HG03521 (cell line): ENCODE data around the gene VSX1.
A peak's percentile ranks its signal among the peaks of the same experiment; 100 is the strongest.

Experiments used
- ATAC-seq: cut with Tn5 transposase; IDR thresholded peaks from one replicate; pipeline ENCODE4 v1.9.1; 2021; ENCODE audit warnings: mild to moderate bottlenecking, moderate library complexity; ENCODE audit not compliant: unreplicated experiment

The VSX1 gene

GRCh38 chr20:25067102-25067987 lies 14.6 kb downstream of the VSX1 start:
- no peak for ATAC-seq

- ATAC-seq: no peak
Observed at GRCh38 chr20:25066386-25066785, 15.6 kb downstream of the VSX1 start.

- ATAC-seq: peak; percentile 55
Observed at GRCh38 chr20:25065625-25066338, 16.2 kb downstream of the VSX1 start.

GRCh38 chr20:25065072-25065624 lies 16.8 kb downstream of the VSX1 start:
- ATAC-seq: no peak

GRCh38 chr20:25064561-25065071 lies 17.3 kb downstream of the VSX1 start:
- ATAC-seq: no peak

- no peak for ATAC-seq
Observed at GRCh38 chr20:25063981-25064380, 18.0 kb downstream of the VSX1 start.

DNA sequence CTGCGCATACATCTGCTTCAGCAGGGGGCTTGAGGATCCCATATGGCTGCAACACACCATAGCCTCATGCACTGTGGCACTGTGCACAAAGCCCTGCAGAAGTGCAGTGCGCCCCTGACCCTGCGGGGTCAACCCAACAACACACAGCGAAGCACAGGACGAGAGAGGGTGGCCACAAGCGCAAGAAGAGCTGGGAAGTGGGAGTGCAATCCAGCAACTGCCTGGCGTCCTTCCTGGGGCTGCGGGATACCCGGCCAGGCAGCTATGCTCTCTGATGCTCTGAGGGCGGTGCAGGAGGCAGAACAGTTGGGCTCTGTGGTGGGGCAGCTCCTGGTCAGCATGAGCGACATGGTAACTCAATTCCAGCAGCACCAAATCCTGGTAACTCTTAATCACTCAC lies 18.4 kb downstream of the VSX1 start:
- no peak for ATAC-seq

- ATAC-seq: no peak
Observed at GRCh38 chr20:25062841-25063240, 19.1 kb downstream of the VSX1 start.

DNA sequence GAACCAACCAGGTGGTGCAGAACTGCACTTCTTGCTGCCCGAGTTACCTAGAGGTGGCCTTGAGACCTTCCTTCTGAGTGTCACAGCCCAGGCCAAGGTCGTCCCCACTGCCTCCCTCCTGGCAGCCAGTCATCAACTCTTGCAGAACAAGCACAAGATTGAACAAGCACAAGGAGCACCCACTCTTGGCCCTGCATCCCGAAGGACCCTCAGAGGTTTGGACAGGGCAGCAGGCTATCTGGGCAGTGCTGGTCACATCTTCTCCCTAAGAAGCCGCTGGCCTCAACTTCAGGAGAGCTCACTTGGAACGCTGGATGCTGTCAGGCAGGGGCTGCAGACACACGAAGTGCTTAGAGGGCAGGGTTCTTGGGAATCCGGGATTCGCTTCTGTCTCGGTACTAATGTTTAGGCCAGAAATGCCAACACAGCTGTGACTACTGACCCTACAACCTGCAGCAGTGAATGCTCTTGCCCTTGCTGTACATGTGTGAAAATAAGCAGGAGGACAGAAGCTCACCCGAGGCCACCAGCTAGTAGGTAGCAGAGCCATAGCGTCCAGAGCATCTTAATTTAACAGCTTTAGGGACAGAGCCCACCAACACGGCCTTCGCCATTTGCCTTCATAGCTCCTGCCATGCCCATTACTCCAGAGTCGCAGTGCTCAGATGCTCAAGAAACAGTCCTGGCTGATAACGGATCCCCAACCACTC lies 20.0 kb downstream of the VSX1 start:
- ATAC-seq: no peak

GRCh38 chr20:25061103-25061799 lies 20.7 kb downstream of the VSX1 start:
- no peak for ATAC-seq

GRCh38 chr20:25059866-25060465 lies 22.0 kb downstream of the VSX1 start:
- no peak for ATAC-seq

- ATAC-seq: no peak
Observed at GRCh38 chr20:25058847-25059810, 22.8 kb downstream of the VSX1 start.

DNA sequence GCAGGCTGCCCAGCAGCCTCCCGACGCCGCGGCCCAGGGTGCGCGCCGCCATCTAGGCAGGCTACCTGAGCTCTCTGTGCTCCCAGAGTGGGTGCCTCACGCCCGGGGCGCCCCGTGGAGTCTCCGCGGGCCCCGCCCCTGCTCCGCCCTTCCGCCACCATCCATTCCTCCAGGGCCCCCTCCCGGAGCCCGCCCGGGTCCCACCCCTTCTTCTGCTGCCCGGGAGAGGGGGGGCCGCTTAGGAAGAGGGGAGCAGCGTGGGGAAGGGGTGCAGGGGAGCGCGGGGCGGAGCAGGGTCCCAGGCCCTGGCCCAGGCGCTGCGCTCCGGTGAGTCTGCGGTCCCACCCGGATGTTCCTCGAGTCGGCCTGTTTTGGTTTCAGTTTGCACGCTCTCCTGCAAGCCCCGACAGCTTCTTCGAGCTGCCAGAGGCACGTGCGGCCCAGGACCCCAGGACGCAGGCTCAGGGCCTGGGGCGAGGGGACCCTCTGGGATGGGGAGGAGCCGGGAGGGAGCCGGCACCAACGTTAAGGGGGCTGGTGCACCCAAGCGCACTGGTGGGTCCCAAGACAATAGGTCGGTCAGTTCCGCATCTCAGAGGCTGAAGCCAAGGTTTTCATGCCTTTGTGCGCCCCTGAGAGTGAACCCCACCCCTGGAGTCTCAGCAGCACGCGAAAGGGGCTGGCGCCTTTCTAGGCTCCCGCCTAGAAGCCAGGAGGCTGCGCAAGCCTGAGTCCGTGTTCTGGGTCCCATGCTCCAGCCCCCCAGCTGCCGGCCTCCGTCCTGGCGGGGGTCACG lies 23.7 kb downstream of the VSX1 start, which contains the start of gene ACSS1:
Gene ACSS1 (minus strand): TSS at position 89 of the 796 bp plus-strand sequence. CDS start 37 bp downstream, at position 52.
- peak; percentile 55 for ATAC-seq

GRCh38 chr20:25057234-25058050 lies 24.5 kb downstream of the VSX1 start:
- peak; percentile 30 for ATAC-seq

DNA sequence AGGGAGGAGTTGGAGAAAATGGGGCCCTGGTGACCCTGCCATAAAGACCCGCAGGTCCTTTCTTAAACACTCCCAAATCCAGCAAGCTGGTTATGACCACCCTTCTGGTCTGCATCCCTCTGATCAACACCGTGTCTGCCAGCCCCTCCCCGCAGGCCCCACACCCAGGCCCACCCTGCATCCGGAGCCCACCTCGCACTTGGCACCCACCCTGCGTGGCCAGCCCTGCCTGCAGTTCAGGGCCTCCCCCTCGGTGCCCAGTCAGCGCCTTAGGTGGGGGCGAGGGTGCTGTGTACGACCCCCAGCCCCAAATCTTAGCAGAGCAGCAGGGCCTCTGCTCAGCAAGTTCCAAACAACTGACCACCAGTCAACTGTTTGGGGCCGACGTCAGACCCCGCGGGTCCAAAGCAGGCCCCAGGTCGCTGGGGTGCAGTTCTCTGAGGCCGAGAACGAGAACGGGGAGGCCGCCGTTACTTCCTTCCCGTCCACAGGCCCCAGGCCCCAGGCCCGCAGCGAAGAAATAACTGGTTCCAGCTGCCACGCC lies 25.2 kb downstream of the VSX1 start:
- peak; percentile 28 for ATAC-seq

GRCh38 chr20:25055711-25056495 lies 26.0 kb downstream of the VSX1 start:
- ATAC-seq: no peak
